Sigmoid colon (tissue), 4 donors: ENCODE data around the gene TBX3.

Experiments used
- CTCF ChIP-seq, 4 experiments: fragments of 450-650 bp in 3 of 4; fragments of 200-600 bp in 1 of 4; IDR thresholded peaks; one replicate each; pipeline ENCODE4 v1.5.1; 2016 to 2019; ENCODE audit warnings: antibody characterized with exemption in 4 of 4, mild to moderate bottlenecking in 3 of 4, moderate library complexity in 2 of 4
- POLR2A ChIP-seq, 2 donors: fragments of 450-650 bp; IDR thresholded peaks; one replicate each; pipeline ENCODE4 v1.6.1; 2016; ENCODE audit warnings: antibody characterized with exemption in 2 of 2, mild to moderate bottlenecking in 2 of 2, moderate library complexity in 2 of 2
- POLR2AphosphoS5 ChIP-seq, 4 donors: sonication (generic); formaldehyde crosslinking; IDR thresholded peaks; one replicate each; pipeline ENCODE4 v1.6.1; 2017; ENCODE audit warnings: antibody characterized with exemption in 4 of 4

DNA sequence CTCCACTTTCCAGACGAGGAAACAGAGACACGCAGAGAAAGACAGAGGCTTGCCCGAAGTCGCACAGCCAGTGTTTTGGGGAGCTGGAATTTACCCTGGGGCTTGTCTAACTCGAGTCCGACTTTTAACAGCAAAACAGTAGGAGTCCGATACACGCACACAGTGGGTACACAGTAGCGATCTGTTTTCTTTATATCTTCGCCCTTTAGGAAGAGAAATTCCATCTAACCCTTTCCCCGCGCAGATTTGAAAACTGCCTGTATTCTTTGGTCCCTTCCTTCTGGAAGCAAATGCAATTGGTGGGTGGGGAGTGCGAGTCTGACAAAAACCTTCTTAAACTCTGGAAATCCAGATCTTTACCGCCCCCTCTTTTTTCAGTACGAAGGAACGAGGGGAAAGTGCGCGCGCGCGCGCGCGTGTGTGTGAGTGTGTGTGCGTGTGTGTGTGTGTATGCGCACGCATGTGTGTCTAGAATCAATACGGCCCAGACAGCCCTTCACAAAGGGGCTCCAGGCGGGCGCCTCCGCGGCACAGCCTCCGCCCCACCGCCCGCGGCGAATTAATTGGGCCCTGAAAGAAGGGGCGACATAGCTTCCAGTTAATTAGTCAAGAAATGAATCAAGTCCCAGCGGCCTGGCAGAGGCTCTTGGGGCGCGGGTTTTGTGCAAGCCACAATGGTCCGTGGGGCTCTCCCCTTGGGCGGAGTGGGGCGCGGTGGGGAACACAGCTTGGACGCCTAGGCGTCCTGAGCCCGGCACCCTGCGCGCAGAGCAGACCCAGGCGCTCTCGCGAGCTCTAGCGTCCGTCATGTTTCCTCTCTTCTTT is 14.0 kb upstream of the TBX3 start:
- TF ChIP-seq CTCF (IDR thresholded peaks at IDR 0.05) (no peak), POLR2A (IDR thresholded peaks at IDR 0.05) (no peak), POLR2AphosphoS5 (IDR thresholded peaks at IDR 0.05) (no peak)
